K562 (cell line): ENCODE measurements around the gene SUPT5H. TPM values are rescaled to one million over a fixed set of nuclear protein-coding genes. Genes with fewer than 3 reads are reported as not detected.

Experiments used
- ATAC-seq: fragments of 200-7000 bp; cut with Tn5 transposase; 3 replicates; pipeline ENCODE4 v1.9.1; 2020; ENCODE audit warnings: moderate library complexity
- BruUV-seq: library from RNA; stranded (reverse); fragments of 400-500 nt; replicated peaks from 2 replicates; lab custom pipeline; 2021; lab: Mats Ljungman, UMichigan
- CTCF ChIA-PET: fragments of 300-600 bp; formaldehyde crosslinking; extraction: SDS; loops from one replicate; lab custom pipeline; 2021; ENCODE audit warnings: low intra/inter-chr PET ratio; lab: Yijun Ruan, JAX
- POLR2A ChIA-PET: fragments of 300-600, 350-650 bp; sonication (Branson Sonifier 250); formaldehyde crosslinking; extraction: SDS; loops from one replicate; lab custom pipeline; 2021; ENCODE audit warnings: antibody characterized with exemption, inconsistent platforms; lab: Yijun Ruan, JAX
- DNase-seq, 4 experiments: peaks; one replicate each; pipeline versions ENCODE4 v3.0.0 to v3.0.0-alpha.2; 2011 to 2018; ENCODE audit warnings: low spot score in 3 of 4, mixed read lengths in 3 of 4; ENCODE audit errors: extremely low read depth in 1 of 4
- FAIRE-seq: peaks from 2 replicates; lab custom pipeline; 2011; peaks lifted over from hg19 to GRCh38; lab: Jason Lieb, UNC
- H2AFZ ChIP-seq: 2 replicates; pipeline ENCODE4 v1.6.0; 2011; ENCODE audit warnings: low read depth, low read length, control low read depth, inconsistent platforms
- H3K27ac ChIP-seq: fragments of 200-600 bp; 3 replicates; pipeline ENCODE4 v1.8.0; 2011; ENCODE audit warnings: low read depth, mild to moderate bottlenecking, control low read depth, inconsistent platforms, low read length, moderate library complexity, mixed read lengths; ENCODE audit errors: extremely low read depth
- H3K27me3 ChIP-seq, 2 experiments: fragments of 300-600 bp in 1 of 2; 2 replicates in 1 of 2; 3 replicates in 1 of 2; pipeline versions ENCODE4 v1.6.0 to v1.8.0; 2011; ENCODE audit warnings: inconsistent platforms in 2 of 2, low read length in 2 of 2, mild to moderate bottlenecking in 1 of 2, mixed read lengths in 1 of 2, moderate library complexity in 1 of 2; ENCODE audit not compliant: control insufficient read depth in 2 of 2, insufficient read depth in 2 of 2
- H3K36me3 ChIP-seq: fragments of 300-600 bp; 3 replicates; pipeline ENCODE4 v1.8.0; 2011; ENCODE audit warnings: mild to moderate bottlenecking, low read length, inconsistent platforms; ENCODE audit not compliant: control insufficient read depth, insufficient read depth
- H3K4me1 ChIP-seq, 2 experiments: fragments of 200-600 bp in 1 of 2; replicated peaks in 1 of 2; 2 replicates in 1 of 2; 3 replicates in 1 of 2; pipeline versions ENCODE4 v1.5.1 to v1.8.0; 2011; ENCODE audit warnings: inconsistent platforms in 2 of 2, low read length in 2 of 2, mild to moderate bottlenecking in 1 of 2, mixed read lengths in 1 of 2, moderate library complexity in 1 of 2; ENCODE audit not compliant: control insufficient read depth in 2 of 2, insufficient read depth in 2 of 2
- H3K4me2 ChIP-seq: 2 replicates; pipeline ENCODE4 v1.6.1; 2011; ENCODE audit warnings: low read length, control low read depth, inconsistent platforms, mixed read lengths; ENCODE audit not compliant: insufficient read depth
- H3K4me3 ChIP-seq: fragments of 200-600 bp; sonication (generic), shearing (Covaris generic); 2 replicates; pipeline ENCODE4 v1.5.1; 2016; ENCODE audit warnings: control low read depth, inconsistent platforms
- H3K79me2 ChIP-seq: fragments of 200-600 bp; 3 replicates; pipeline ENCODE4 v1.8.0; 2011; ENCODE audit warnings: low read length, inconsistent platforms; ENCODE audit not compliant: control insufficient read depth, insufficient read depth
- H3K9ac ChIP-seq, 2 experiments: 2 replicates each; pipeline versions ENCODE4 v1.6.0 to v1.6.1; 2011; ENCODE audit warnings: low read depth in 2 of 2, low read length in 2 of 2, control low read depth in 1 of 2, inconsistent platforms in 1 of 2, mild to moderate bottlenecking in 1 of 2, mixed read lengths in 1 of 2; ENCODE audit not compliant: insufficient read depth in 1 of 2
- H3K9me1 ChIP-seq: one replicate; pipeline ENCODE4 v1.6.0; 2011; ENCODE audit warnings: inconsistent platforms, mild to moderate bottlenecking, low read length, moderate library complexity; ENCODE audit not compliant: control insufficient read depth, insufficient read depth
- H3K9me3 ChIP-seq: replicated peaks from 2 replicates; pipeline ENCODE4 v1.5.1; 2011; ENCODE audit warnings: low read depth, low read length, inconsistent platforms; ENCODE audit not compliant: control insufficient read depth, insufficient read depth
- H4K20me1 ChIP-seq: replicated peaks from 2 replicates; pipeline ENCODE4 v1.6.1; 2011; ENCODE audit warnings: low read length, inconsistent platforms, mixed read lengths; ENCODE audit not compliant: control insufficient read depth, insufficient read depth
- CCAR2 ChIP-seq: fragments of 200-400 bp; formaldehyde crosslinking; IDR thresholded peaks from 2 replicates; pipeline ENCODE4 v1.6.1; 2017; ENCODE audit warnings: mild to moderate bottlenecking, low read depth, low read length
- HNRNPL ChIP-seq: fragments of 200-400 bp; formaldehyde crosslinking; IDR thresholded peaks from 2 replicates; pipeline ENCODE4 v1.6.1; 2017; ENCODE audit warnings: low read depth, mild to moderate bottlenecking, low read length
- KAT2B ChIP-seq: IDR thresholded peaks from one replicate; pipeline ENCODE4 v1.6.1; 2012; ENCODE audit warnings: low read depth, mild to moderate bottlenecking, control low read depth, inconsistent platforms, low read length, moderate library complexity
- NELFE ChIP-seq: IDR thresholded peaks from 2 replicates; pipeline ENCODE4 v1.6.1; 2011; ENCODE audit warnings: mild to moderate bottlenecking; ENCODE audit not compliant: insufficient read depth, insufficient read length
- RFX1 ChIP-seq: fragments of 450-650 bp; IDR thresholded peaks from 2 replicates; pipeline ENCODE4 v1.6.1; 2016; ENCODE audit warnings: mild to moderate bottlenecking, moderate library complexity
- STAT5A ChIP-seq: IDR thresholded peaks from 2 replicates; pipeline ENCODE4 v1.6.1; 2012; ENCODE audit warnings: low read length, inconsistent platforms, borderline replicate concordance
- ZKSCAN3 ChIP-seq: fragments of 250-450 bp; sonication (Bioruptor Pico); IDR thresholded peaks from 2 replicates; pipeline ENCODE4 v1.4.0; 2020
- ZNF232 ChIP-seq: sonication (generic); formaldehyde crosslinking; IDR thresholded peaks from 2 replicates; pipeline ENCODE4 v1.8.0; 2022; ENCODE audit warnings: mild to moderate bottlenecking, missing genetic modification reagents
- ZNF592 ChIP-seq: fragments of 450-650 bp; IDR thresholded peaks from 2 replicates; pipeline ENCODE4 v1.6.1; 2017; ENCODE audit warnings: antibody characterized with exemption, mild to moderate bottlenecking
- WGBS: fragments of 100-300 bp; shearing (Covaris generic); methylation state at CpG from one replicate; pipeline ENCODE4 v1.1.6; 2016; ENCODE audit warnings: low coverage, mixed read lengths; ENCODE audit not compliant: insufficient coverage; ENCODE audit errors: missing lambda C conversion rate; 5-methylcytosine and 5-hydroxymethylcytosine counted together
- in situ Hi-C: fragments of 300-500 bp; cut with MboI; formaldehyde crosslinking; loops from 4 replicates; pipeline ENCODE4 v1.15.0; 2018; ENCODE audit warnings: inconsistent platforms, mixed read lengths
- intact Hi-C: fragments of 100-400 bp; cut with micrococcal nuclease; formaldehyde crosslinking; loops from 2 replicates; pipeline ENCODE4 v1.14.2; 2022
- polyA plus RNA-seq, 8 experiments: library from polyadenylated mRNA; depleted of rRNA in 4 of 8; stranded (reverse) in 5 of 8; unstranded in 3 of 8; fragments of >200 nt; fragmentation: Nextera tagmentation in 2 of 8; fragmentation: Illumina TruSeq in 1 of 8; extraction: Ambion mirVana in 2 of 8; extraction: Trizol in 1 of 8; gene quantifications; 2 replicates each; pipeline versions ENCODE4 v1.2.1 to v1.2.3, GENCODE V29; 2011 to 2014; ENCODE audit warnings: inconsistent platforms in 1 of 8, missing spikeins in 1 of 8
- total RNA-seq, 7 experiments: library from RNA; depleted of rRNA in 6 of 7; stranded (reverse); fragments of >200 nt in 6 of 7; fragmentation: Illumina TruSeq in 2 of 7; extraction: Trizol in 2 of 7; gene quantifications; 2 replicates each; pipeline versions ENCODE4 v1.2.1 to v1.2.3, GENCODE V29; 2011 to 2021; ENCODE audit warnings: low replicate concordance in 1 of 7

SUPT5H gene
- total and polyA plus RNA-seq, 9 of the 15 experiments (the other 6 are each of a cell fraction or from before 2014, with no cell fraction given) = 13.3 to 85.9 (median 35.9) TPM

- intact Hi-C loops = loop anchor here (2.0 to 5.0 kb wide), 2 partner anchors 17 to 34 kb away; partner anchors contain the start of genes DLL3 and SUPT5H
- H3K4me3 ChIP-seq = peak overlapping the region; percentile 94
- no peaks in the 10 kb centered on the region for H3K27me3 ChIP-seq
- H2AFZ ChIP-seq = no peak overlapping the region
- POLR2A ChIA-PET = interaction anchor here (1.0 to 1.5 kb wide), 2 partner anchors 22 to 30 kb away, joined by 4 to 5 read pairs; no protein-coding TSS in a partner anchor
- in situ Hi-C loops = no loop called here
- peak overlapping the region; percentile 92 for H3K4me2 ChIP-seq
- ATAC-seq = no peak
- 0 out of 2 replicates have a peak, but pooled peaks cover 9% of the 10 kb centered on the region for H4K20me1 ChIP-seq
- H3K27ac ChIP-seq = peak overlapping the region; percentile 92
- DNase-seq = peak in 1 of 4 experiments; percentile 54
- peak overlapping the region; percentile 98 to 99 for H3K9ac ChIP-seq
- H3K4me1 ChIP-seq = peaks cover 10 to 17% of the 10 kb centered on the region in 2 experiments; a peak in 4 of 5 replicates
- no TSS peak for BruUV-seq
- H3K79me2 ChIP-seq = peaks cover 35% of the 10 kb centered on the region
- peaks cover 53% of the 10 kb centered on the region for H3K36me3 ChIP-seq
- no peak for FAIRE-seq
- WGBS = 12% methylated on average over 10 of the region's 11 CpGs
- no peaks in the 10 kb centered on the region for H3K9me3 ChIP-seq
- TF ChIP-seq ZNF232 (CRISPR knock-in tag) (0 out of 2 replicates have a peak, but pooled peaks have one; percentile 49), HNRNPL (no peak)
- CTCF ChIA-PET = no interaction called here
- no peaks in the 10 kb centered on the region for H3K9me1 ChIP-seq
These were observed 36.3 kb downstream of the SUPT5H start for GRCh38 chr19:39481676-39482075.

- peaks cover 35% of the 10 kb centered on the region for H3K79me2 ChIP-seq
- H3K4me2 ChIP-seq = no peak overlapping the region
- no peaks in the 10 kb centered on the region for H3K9me1 ChIP-seq
- peaks cover 62% of the 10 kb centered on the region for H3K36me3 ChIP-seq
- CTCF ChIA-PET = no interaction called here
- BruUV-seq = no TSS peak
- ATAC-seq = no peak
- no peak overlapping the region for H3K4me3 ChIP-seq
- peak overlapping the region in 1 of 2 experiments; percentile 21; a peak in 1 of 4 replicates for H3K9ac ChIP-seq
- H4K20me1 ChIP-seq = 0 out of 2 replicates have a peak, but pooled peaks cover 9% of the 10 kb centered on the region
- POLR2A ChIA-PET = interaction anchor here (1.0 kb wide), 1 partner anchor 9 kb away, joined by 3 read pairs; no protein-coding TSS in a partner anchor
- H3K27me3 ChIP-seq = no peaks in the 10 kb centered on the region
- TF ChIP-seq KAT2B (no peak), ZNF592 (no peak), CCAR2 (no peak), NELFE (no peak), STAT5A (no peak), ZKSCAN3 (CRISPR knock-in tag) (no peak), RFX1 (no peak)
- intact Hi-C loops = loop anchor here (5.0 kb wide), 1 partner anchor 36 kb away; the partner anchor contains the start of gene SUPT5H
- no peak overlapping the region for H3K27ac ChIP-seq
- peak; percentile 54 for FAIRE-seq
- no peak for DNase-seq
- in situ Hi-C loops = no loop called here
- no peak overlapping the region for H2AFZ ChIP-seq
- 70% methylated on average over 1 of the region's 6 CpGs for WGBS
- peaks cover 10 to 17% of the 10 kb centered on the region in 2 experiments; a peak in 4 of 5 replicates for H3K4me1 ChIP-seq
- no peaks in the 10 kb centered on the region for H3K9me3 ChIP-seq
These were observed 37.8 kb downstream of the SUPT5H start for GRCh38 chr19:39483141-39483540.
